H1 (cell line): ENCODE data around the gene IGFBP4. TPM values are rescaled to one million over a fixed set of nuclear protein-coding genes. Genes with fewer than 3 reads are reported as not detected.

Experiments used
- ASH2L ChIP-seq: fragments of 200-600, 300-600 bp; sonication (generic); IDR thresholded peaks from one replicate; pipeline ENCODE4 v1.7.1; 2017; ENCODE audit warnings: low read length
- CBX5 ChIP-seq: fragments of 300-800, 300-1000 bp; sonication (generic); IDR thresholded peaks from 2 replicates; pipeline ENCODE4 v1.7.1; 2016; ENCODE audit warnings: antibody characterized with exemption, low read length, low read depth
- CHD2 ChIP-seq: IDR thresholded peaks from 2 replicates; pipeline ENCODE4 v1.6.1; 2012; ENCODE audit warnings: low read length, improper control_type of control experiment
- JUN ChIP-seq: IDR thresholded peaks from 2 replicates; pipeline ENCODE4 v1.6.1; 2011; ENCODE audit warnings: low read depth, mild to moderate bottlenecking, improper control_type of control experiment, low read length
- JUND ChIP-seq: IDR thresholded peaks from 2 replicates; pipeline ENCODE4 v1.6.1; 2011; ENCODE audit warnings: mild to moderate bottlenecking, improper control_type of control experiment, low read length
- polyA plus RNA-seq, 7 experiments: library from polyadenylated mRNA; depleted of rRNA in 3 of 7; stranded (reverse) in 5 of 7; unstranded in 2 of 7; fragments of >200 nt in 5 of 7; fragments of 200-250 nt in 2 of 7; gene quantifications; 1 replicate in 5 of 7; 2 replicates in 1 of 7; 4 replicates in 1 of 7; pipeline versions ENCODE4 v1.2.1 to v1.2.3, GENCODE V29; 2011 to 2013; ENCODE audit warnings: missing spikeins in 2 of 7, mixed read lengths in 2 of 7
- total RNA-seq: library from RNA; stranded (reverse); fragmentation: NEBNext Ultra II Directional; extraction: Animal tissue kit (Norgen Biotek cat#: 25700); gene quantifications from 2 replicates; pipeline ENCODE4 v1.2.1, GENCODE V29; 2021
- TF ChIP-seq, protein P1 (sequence below): fragments of 300-600 bp; sonication (generic); IDR thresholded peaks from 2 replicates; pipeline ENCODE4 v1.7.1; 2012; ENCODE audit warnings: low read length, moderate library complexity, mild to moderate bottlenecking, inconsistent platforms; ENCODE audit not compliant: insufficient replicate concordance
- TF ChIP-seq, protein P2 (sequence below): IDR thresholded peaks from 2 replicates; pipeline ENCODE4 v1.6.1; 2012; ENCODE audit warnings: low read length, inconsistent platforms
- TF ChIP-seq, protein P3 (sequence below): IDR thresholded peaks from 2 replicates; pipeline ENCODE4 v1.6.1; 2011; ENCODE audit warnings: low read depth, mild to moderate bottlenecking, low read length; ENCODE audit not compliant: insufficient read depth

IGFBP4 gene
- total and polyA plus RNA-seq, 2 of the 8 experiments (the other 6 are each of a cell fraction or from before 2014, with no cell fraction given) = 85.5 to 105 TPM

DNA sequence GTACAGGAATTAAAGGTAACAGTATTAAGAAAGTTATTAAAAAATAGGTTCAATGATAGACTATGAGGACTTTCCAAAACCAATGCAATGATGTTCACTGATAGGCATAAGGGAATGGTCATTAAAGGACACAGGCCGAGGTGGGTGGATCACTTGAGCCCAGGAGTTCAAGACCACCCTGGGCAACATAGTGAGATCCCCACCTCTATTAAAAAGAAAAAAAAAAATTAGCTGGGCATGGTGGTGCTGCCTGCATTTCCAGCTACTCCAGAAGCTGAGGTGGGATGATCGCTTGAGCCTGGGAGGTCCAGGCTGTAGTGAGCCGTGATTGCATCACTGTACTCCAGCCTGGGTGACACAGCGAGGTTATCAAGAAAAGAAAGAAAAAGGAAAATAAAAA is 31.4 kb upstream of the IGFBP4 start (continued):
- TF ChIP-seq, protein P1, sequence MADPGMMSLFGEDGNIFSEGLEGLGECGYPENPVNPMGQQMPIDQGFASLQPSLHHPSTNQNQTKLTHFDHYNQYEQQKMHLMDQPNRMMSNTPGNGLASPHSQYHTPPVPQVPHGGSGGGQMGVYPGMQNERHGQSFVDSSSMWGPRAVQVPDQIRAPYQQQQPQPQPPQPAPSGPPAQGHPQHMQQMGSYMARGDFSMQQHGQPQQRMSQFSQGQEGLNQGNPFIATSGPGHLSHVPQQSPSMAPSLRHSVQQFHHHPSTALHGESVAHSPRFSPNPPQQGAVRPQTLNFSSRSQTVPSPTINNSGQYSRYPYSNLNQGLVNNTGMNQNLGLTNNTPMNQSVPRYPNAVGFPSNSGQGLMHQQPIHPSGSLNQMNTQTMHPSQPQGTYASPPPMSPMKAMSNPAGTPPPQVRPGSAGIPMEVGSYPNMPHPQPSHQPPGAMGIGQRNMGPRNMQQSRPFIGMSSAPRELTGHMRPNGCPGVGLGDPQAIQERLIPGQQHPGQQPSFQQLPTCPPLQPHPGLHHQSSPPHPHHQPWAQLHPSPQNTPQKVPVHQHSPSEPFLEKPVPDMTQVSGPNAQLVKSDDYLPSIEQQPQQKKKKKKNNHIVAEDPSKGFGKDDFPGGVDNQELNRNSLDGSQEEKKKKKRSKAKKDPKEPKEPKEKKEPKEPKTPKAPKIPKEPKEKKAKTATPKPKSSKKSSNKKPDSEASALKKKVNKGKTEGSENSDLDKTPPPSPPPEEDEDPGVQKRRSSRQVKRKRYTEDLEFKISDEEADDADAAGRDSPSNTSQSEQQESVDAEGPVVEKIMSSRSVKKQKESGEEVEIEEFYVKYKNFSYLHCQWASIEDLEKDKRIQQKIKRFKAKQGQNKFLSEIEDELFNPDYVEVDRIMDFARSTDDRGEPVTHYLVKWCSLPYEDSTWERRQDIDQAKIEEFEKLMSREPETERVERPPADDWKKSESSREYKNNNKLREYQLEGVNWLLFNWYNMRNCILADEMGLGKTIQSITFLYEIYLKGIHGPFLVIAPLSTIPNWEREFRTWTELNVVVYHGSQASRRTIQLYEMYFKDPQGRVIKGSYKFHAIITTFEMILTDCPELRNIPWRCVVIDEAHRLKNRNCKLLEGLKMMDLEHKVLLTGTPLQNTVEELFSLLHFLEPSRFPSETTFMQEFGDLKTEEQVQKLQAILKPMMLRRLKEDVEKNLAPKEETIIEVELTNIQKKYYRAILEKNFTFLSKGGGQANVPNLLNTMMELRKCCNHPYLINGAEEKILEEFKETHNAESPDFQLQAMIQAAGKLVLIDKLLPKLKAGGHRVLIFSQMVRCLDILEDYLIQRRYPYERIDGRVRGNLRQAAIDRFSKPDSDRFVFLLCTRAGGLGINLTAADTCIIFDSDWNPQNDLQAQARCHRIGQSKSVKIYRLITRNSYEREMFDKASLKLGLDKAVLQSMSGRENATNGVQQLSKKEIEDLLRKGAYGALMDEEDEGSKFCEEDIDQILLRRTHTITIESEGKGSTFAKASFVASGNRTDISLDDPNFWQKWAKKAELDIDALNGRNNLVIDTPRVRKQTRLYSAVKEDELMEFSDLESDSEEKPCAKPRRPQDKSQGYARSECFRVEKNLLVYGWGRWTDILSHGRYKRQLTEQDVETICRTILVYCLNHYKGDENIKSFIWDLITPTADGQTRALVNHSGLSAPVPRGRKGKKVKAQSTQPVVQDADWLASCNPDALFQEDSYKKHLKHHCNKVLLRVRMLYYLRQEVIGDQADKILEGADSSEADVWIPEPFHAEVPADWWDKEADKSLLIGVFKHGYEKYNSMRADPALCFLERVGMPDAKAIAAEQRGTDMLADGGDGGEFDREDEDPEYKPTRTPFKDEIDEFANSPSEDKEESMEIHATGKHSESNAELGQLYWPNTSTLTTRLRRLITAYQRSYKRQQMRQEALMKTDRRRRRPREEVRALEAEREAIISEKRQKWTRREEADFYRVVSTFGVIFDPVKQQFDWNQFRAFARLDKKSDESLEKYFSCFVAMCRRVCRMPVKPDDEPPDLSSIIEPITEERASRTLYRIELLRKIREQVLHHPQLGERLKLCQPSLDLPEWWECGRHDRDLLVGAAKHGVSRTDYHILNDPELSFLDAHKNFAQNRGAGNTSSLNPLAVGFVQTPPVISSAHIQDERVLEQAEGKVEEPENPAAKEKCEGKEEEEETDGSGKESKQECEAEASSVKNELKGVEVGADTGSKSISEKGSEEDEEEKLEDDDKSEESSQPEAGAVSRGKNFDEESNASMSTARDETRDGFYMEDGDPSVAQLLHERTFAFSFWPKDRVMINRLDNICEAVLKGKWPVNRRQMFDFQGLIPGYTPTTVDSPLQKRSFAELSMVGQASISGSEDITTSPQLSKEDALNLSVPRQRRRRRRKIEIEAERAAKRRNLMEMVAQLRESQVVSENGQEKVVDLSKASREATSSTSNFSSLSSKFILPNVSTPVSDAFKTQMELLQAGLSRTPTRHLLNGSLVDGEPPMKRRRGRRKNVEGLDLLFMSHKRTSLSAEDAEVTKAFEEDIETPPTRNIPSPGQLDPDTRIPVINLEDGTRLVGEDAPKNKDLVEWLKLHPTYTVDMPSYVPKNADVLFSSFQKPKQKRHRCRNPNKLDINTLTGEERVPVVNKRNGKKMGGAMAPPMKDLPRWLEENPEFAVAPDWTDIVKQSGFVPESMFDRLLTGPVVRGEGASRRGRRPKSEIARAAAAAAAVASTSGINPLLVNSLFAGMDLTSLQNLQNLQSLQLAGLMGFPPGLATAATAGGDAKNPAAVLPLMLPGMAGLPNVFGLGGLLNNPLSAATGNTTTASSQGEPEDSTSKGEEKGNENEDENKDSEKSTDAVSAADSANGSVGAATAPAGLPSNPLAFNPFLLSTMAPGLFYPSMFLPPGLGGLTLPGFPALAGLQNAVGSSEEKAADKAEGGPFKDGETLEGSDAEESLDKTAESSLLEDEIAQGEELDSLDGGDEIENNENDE = no peak
- TF ChIP-seq ASH2L (no peak), JUN (no peak), JUND (no peak), CHD2 (no peak), CBX5 (no peak)
- TF ChIP-seq, protein P2, sequence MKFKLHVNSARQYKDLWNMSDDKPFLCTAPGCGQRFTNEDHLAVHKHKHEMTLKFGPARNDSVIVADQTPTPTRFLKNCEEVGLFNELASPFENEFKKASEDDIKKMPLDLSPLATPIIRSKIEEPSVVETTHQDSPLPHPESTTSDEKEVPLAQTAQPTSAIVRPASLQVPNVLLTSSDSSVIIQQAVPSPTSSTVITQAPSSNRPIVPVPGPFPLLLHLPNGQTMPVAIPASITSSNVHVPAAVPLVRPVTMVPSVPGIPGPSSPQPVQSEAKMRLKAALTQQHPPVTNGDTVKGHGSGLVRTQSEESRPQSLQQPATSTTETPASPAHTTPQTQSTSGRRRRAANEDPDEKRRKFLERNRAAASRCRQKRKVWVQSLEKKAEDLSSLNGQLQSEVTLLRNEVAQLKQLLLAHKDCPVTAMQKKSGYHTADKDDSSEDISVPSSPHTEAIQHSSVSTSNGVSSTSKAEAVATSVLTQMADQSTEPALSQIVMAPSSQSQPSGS = no peak
- TF ChIP-seq, protein P3, sequence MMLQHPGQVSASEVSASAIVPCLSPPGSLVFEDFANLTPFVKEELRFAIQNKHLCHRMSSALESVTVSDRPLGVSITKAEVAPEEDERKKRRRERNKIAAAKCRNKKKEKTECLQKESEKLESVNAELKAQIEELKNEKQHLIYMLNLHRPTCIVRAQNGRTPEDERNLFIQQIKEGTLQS = no peak
